ENCODE measurements around the gene CRYBB1.

GRCh38 chr22:26604368-26604767 is 13.5 kb downstream of the CRYBB1 start:
- no peak for TF ChIP-seq CTCF (IDR thresholded peaks at IDR 0.05)
- no peak for TF ChIP-seq POLR2AphosphoS5 (IDR thresholded peaks at IDR 0.05)
- TF ChIP-seq POLR2A (IDR thresholded peaks at IDR 0.05), result no peak

Data from transverse colon (tissue), 4 donors.